Measurements from ENCODE around the gene SLCO1B3.
"Not testable (repeated sequence)": the region's sequence is repeated elsewhere in the genome, so short reads cannot be mapped to it uniquely, and the experiment has no call there.

Gene SLCO1B3, protein sequence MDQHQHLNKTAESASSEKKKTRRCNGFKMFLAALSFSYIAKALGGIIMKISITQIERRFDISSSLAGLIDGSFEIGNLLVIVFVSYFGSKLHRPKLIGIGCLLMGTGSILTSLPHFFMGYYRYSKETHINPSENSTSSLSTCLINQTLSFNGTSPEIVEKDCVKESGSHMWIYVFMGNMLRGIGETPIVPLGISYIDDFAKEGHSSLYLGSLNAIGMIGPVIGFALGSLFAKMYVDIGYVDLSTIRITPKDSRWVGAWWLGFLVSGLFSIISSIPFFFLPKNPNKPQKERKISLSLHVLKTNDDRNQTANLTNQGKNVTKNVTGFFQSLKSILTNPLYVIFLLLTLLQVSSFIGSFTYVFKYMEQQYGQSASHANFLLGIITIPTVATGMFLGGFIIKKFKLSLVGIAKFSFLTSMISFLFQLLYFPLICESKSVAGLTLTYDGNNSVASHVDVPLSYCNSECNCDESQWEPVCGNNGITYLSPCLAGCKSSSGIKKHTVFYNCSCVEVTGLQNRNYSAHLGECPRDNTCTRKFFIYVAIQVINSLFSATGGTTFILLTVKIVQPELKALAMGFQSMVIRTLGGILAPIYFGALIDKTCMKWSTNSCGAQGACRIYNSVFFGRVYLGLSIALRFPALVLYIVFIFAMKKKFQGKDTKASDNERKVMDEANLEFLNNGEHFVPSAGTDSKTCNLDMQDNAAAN

GRCh38 chr12:20810487-20810886 is at the start of gene SLCO1B3:
Gene SLCO1B3 (plus strand): TSS chr12:20810705. CDS start chr12:20815739, 5,034 bp downstream.
- no peak for DNase-seq

- no peak for DNase-seq
Observed at GRCh38 chr12:20777420-20777819, 33.1 kb upstream of the SLCO1B3 start.

- DNase-seq: no peak
Observed at GRCh38 chr12:20778969-20779368, 31.5 kb upstream of the SLCO1B3 start.

- not testable (repeated sequence) for DNase-seq
Observed at GRCh38 chr12:20779971-20780370, 30.5 kb upstream of the SLCO1B3 start.

DNA sequence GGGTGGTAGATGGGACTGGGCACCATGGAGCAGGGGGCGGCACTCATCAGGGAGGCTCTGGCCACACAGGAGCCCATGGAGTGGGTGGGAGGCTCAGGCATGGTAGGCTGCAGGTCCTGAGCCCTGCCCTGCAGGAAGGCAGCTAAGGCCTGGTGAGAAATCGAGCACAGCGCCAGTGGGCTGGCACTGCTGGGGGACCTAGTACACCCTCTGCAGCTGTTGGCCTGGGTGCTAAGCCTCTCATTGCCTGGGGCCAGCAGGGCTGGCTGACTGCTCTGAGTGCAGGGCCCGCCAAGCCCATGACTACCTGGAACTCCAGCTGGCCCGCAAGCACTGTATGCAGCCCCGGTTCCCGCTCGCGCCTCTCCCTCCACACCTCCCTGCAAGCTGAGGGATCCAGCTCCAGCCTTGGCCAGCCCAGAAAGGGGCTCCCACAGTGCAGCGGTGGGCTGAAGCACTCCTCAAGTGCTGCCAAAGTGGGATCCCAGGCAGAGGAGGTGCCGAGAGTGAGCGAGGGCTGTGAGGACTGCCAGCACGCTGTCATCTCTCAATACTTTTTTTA is 26.6 kb upstream of the SLCO1B3 start:
- not testable (repeated sequence) for DNase-seq

DNA sequence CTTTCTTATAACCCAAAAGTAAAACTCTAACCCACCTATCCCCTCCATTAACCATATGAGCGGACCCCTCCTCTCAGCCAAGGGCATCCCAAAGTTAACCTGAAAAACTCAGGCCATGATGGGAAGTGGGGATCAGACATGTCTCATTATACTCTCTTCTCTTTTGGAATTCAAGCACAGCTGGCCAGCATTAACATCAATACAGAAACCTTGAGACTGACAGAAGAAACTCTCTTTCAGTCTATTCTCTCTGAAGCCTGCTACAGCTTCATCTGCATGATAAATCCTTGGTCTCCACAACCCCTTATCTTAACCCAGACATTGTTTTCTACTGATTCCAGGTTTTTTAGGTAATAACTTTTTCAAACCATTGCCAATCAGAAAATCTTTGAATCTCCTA is 17.5 kb upstream of the SLCO1B3 start:
- DNase-seq: no peak

DNA sequence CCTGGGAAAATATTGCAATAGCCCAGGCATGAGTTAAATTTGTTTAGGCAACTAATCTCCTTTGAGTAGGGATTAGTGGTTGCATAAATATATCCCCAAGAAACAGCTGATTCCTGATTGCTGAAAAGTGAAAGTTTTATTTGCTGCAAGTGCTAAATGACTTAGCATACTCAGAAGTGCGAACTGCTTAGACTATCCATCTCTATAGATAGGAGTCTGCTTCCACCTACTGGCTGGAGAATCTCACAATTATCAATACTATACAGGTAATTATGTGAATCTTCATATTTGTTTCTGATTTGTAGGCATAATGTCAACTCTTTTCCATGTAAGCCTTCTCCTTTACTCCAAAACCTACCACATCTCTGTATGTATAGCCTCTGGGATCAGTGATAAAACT is 12.0 kb upstream of the SLCO1B3 start:
- no peak for DNase-seq

- DNase-seq: no peak
Observed at GRCh38 chr12:20800160-20800559, 10.3 kb upstream of the SLCO1B3 start.

GRCh38 chr12:20801035-20801434 is 9.5 kb upstream of the SLCO1B3 start:
- DNase-seq: no peak

GRCh38 chr12:20805921-20806320 is 4.6 kb upstream of the SLCO1B3 start:
- DNase-seq: no peak

DNA sequence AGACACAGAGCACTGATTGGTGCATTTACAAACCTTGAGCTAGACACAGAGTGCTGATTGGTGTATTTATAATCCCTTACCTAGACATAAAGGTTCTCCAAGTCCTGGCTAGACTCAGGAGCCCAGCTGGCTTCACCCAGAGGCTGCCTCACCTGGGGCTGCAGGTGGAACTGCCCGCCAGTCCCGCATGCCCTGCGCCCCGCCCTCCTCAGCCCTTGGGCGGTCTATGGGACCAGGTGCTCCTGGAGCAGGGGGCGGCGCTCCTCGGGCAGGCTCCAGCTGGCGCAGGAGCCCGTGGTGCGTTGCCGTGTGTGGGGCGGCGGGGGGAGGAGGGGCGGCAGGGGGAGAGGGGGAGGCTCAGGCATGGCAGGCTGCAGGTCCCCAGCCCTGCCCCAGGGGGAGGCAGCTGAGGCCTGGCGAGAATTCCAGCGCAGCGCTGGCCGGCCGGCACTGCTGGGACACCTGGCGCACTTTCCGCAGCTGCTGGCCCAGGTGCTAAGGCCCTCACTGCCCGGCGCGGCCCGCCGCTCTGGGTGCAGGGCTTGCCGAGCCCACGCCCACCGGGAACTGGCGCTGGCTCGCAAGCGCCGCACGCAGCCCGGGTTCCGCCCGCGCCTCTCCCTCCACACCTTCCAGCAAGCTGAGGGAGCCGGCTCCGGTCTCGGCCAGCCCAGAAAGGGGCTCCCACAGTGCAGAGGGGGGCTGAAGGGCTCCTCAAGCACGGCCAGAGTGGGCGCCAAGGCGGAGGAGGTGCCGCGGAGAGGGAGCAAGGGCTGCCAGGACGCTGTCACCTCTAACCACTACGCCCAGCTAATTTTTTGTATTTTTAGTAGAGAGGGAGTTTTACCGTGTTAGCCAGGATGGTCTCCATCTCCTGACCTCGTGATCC is 3.1 kb upstream of the SLCO1B3 start:
- no peak for DNase-seq

- no peak for DNase-seq
Observed at GRCh38 chr12:20808521-20808920, 2.0 kb upstream of the SLCO1B3 start.

GRCh38 chr12:20815574-20815973 is 5.1 kb downstream of the SLCO1B3 start:
- DNase-seq: no peak

- DNase-seq: no peak
Observed at GRCh38 chr12:20822415-20822814, 11.9 kb downstream of the SLCO1B3 start.

- DNase-seq: no peak
Observed at GRCh38 chr12:20822925-20823324, 12.4 kb downstream of the SLCO1B3 start.

- DNase-seq: no peak
Observed at GRCh38 chr12:20829919-20830318, 19.4 kb downstream of the SLCO1B3 start.

DNA sequence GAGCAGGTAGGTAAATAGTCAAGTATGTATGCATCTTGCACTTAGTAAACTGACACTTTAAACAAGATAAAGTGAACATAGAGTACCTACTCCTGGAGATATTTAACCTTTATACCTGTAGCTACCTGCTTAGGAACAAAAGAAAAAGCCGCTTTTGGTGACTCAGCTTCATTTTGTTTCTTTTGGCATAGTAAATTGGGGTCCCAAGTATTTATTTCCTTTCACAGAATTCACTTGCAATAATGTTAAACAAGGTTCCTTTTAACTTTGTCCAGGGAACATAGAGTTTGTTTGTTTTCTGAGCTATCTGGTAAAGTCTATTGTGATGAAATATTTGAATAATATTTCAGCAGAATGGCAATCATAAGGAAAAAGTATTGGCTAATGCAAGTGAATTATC is 20.0 kb downstream of the SLCO1B3 start:
- DNase-seq: no peak

DNA sequence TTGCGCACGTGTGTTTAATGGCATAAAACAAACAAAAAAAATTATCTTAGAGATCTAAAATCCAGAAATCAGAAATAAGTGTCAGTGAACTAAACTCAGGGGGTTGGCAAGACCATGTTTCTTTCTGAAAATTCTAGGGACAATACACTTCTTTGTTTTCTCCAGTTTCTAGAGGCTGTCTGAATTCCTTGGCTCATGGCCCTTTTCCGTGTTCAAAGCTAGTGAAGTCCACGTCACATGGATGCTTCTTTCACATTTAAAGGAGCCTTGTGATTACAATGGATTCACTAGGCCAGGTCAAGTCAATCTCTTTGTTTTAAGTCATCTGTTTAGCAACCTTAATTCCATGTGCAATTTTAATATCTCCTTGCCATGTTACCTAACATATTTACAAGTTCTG is 22.4 kb downstream of the SLCO1B3 start:
- no peak for DNase-seq

GRCh38 chr12:20852649-20853048 is 42.1 kb downstream of the SLCO1B3 start:
- DNase-seq: no peak

DNA sequence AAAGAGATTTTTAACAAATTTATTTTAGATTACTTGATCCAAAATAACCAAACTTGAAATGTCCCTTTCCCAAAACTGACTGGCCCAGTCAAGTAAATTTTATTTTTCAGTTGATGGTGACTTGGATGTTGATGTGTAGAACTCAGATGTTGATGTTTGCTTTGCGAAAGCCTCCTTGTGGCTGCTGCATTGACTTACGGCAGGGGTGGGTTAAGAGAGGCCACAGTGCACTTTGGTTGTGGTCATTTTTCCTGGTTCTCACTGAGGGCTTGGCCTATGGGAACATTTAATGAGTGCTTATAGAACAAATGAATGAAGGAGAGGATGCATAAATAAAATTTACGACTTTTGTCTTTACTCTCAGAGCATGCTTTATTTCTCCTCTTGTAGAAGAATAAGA is 52.6 kb downstream of the SLCO1B3 start:
- no peak for DNase-seq

DNA sequence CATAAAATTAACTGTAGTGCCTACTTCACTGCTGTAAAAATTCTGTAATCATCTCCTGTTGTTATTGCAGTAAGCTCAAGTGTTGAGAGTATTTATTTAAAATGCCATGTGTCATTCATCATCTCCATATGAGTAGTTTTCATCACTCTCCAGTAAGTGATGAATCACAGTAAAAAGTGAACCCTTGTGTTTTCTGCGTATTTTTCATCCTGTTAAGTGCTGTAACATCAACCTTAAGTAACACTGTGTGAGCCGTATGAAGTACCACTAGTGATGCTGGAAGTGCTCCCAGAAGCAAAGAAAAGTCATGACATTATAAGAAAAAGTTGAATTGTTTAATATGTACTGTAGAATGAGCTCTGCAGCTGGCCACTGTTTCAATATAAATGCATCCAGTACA is 55.4 kb downstream of the SLCO1B3 start:
- DNase-seq: no peak

GRCh38 chr12:20868277-20868676 is 57.8 kb downstream of the SLCO1B3 start:
- no peak for DNase-seq

- no peak for DNase-seq
Observed at GRCh38 chr12:20883288-20883687, 72.8 kb downstream of the SLCO1B3 start.
